ENCODE results near the gene DCLK3. TPM values are rescaled to one million over a fixed set of nuclear protein-coding genes. Genes with fewer than 3 reads are reported as not detected.

The DCLK3 gene
- total and polyA plus RNA-seq, 2 of the 8 experiments (the other 6 are each of a cell fraction or from before 2014, with no cell fraction given) = 0.27 to 0.63 TPM

- POLR2A ChIA-PET (ENCODE audit: partially characterized antibody) = interaction anchor here (0.6 kb wide), 1 partner anchor 24 kb away, joined by 3 read pairs; no protein-coding TSS in a partner anchor
- H4K8ac ChIP-seq (ENCODE audit: extremely low read depth, insufficient read depth, low read length) = no peak overlapping the region
- TF ChIP-seq RBBP5 (IDR thresholded peaks at IDR 0.05; ENCODE audit: borderline replicate concordance, low read depth, low read length) (no peak), SP2 (IDR thresholded peaks at IDR 0.05; ENCODE audit: low read length) (no peak), CEBPB (IDR thresholded peaks at IDR 0.05; ENCODE audit: low read depth, low read length) (no peak), BACH1 (IDR thresholded peaks at IDR 0.05; ENCODE audit: low read length) (no peak), TCF12 (IDR thresholded peaks at IDR 0.05; ENCODE audit: low read depth, low read length) (no peak), NRF1 (IDR thresholded peaks at IDR 0.05; ENCODE audit: low read depth, low read length) (no peak)
- TF ChIP-seq, protein P1, sequence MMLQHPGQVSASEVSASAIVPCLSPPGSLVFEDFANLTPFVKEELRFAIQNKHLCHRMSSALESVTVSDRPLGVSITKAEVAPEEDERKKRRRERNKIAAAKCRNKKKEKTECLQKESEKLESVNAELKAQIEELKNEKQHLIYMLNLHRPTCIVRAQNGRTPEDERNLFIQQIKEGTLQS (IDR thresholded peaks at IDR 0.05; ENCODE audit: insufficient read depth, low read depth, low read length) = no peak
- TF ChIP-seq, protein P2, sequence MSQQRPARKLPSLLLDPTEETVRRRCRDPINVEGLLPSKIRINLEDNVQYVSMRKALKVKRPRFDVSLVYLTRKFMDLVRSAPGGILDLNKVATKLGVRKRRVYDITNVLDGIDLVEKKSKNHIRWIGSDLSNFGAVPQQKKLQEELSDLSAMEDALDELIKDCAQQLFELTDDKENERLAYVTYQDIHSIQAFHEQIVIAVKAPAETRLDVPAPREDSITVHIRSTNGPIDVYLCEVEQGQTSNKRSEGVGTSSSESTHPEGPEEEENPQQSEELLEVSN (IDR thresholded peaks at IDR 0.05) = no peak
Observed at GRCh38 chr3:36696799-36697198, 67.6 kb downstream of the DCLK3 start.

More at GRCh38 chr3:36696799-36697198, 67.6 kb downstream of the DCLK3 start:
- Histone ChIP-seq H3K27me3 (replicated peaks in 1 of 4; ENCODE audit: control insufficient read depth in 3 of 4, extremely low read depth in 1 of 4, insufficient read depth in 3 of 4, low read length in 3 of 4) (no peaks in the 10 kb centered on the region), H3K23ac (ENCODE audit: insufficient read length) (no peak overlapping the region), H2AFZ (ENCODE audit: low read length) (0 out of 2 replicates have a peak overlapping the region, but pooled peaks have one; percentile 65), H3K79me2 (ENCODE audit: control insufficient read depth in 1 of 2, insufficient read depth in 2 of 2, low read length in 2 of 2) (no peaks in the 10 kb centered on the region), H3K27ac (ENCODE audit: low read depth, low read length) (no peak overlapping the region), H2AK5ac (ENCODE audit: low read depth, low read length) (no peak overlapping the region), H3K9ac (replicated peaks in 1 of 4; ENCODE audit: extremely low read depth in 1 of 4, low read depth in 3 of 4, low read length in 3 of 4) (no peak overlapping the region), H3K4ac (replicated peaks; ENCODE audit: insufficient read length, low read depth, low read length) (no peak overlapping the region), H2BK20ac (ENCODE audit: low read length) (no peak overlapping the region), H3K18ac (ENCODE audit: extremely low read depth, low read length) (no peak overlapping the region), H2BK120ac (replicated peaks; ENCODE audit: low read depth, low read length) (no peak overlapping the region), H3K4me2 (ENCODE audit: insufficient read depth in 1 of 2, low read depth in 2 of 2, low read length in 2 of 2) (no peak overlapping the region), H3K36me3 (ENCODE audit: control insufficient read depth in 2 of 4, insufficient read depth in 4 of 4, low read length in 3 of 4) (no peaks in the 10 kb centered on the region), H4K91ac (replicated peaks; ENCODE audit: insufficient read length, low read length) (no peak overlapping the region), H3K4me3 (ENCODE audit: extremely low read depth in 1 of 4, insufficient read depth in 2 of 4, low read depth in 3 of 4, low read length in 4 of 4) (no peak overlapping the region), H3K4me1 (replicated peaks in 1 of 4; ENCODE audit: control insufficient read depth in 3 of 4, insufficient read depth in 4 of 4, low read length in 3 of 4) (peaks cover 0 to 3% (median under 1%) of the 10 kb centered on the region in 4 experiments; a peak in 1 of 7 replicates), H2BK5ac (ENCODE audit: low read depth, low read length) (no peak overlapping the region), H3K79me1 (ENCODE audit: low read depth, low read length) (no peaks in the 10 kb centered on the region), H4K20me1 (replicated peaks in 1 of 2; ENCODE audit: control insufficient read depth in 1 of 2, insufficient read depth in 2 of 2, low read length in 2 of 2) (no peaks in the 10 kb centered on the region), H3K56ac (replicated peaks; ENCODE audit: insufficient read length, low read depth, low read length) (no peak overlapping the region), H3K14ac (ENCODE audit: insufficient read length) (no peak overlapping the region), H3K9me3 (ENCODE audit: insufficient read depth in 2 of 2, low read depth in 1 of 2, low read length in 1 of 2) (peaks cover 7 to 14% of the 10 kb centered on the region in 2 experiments; a peak in 2 of 4 replicates), H4K5ac (ENCODE audit: insufficient read length, low read depth, low read length) (no peak overlapping the region), H2BK12ac (ENCODE audit: low read depth, low read length) (no peak overlapping the region), H2BK15ac (ENCODE audit: low read length) (no peak overlapping the region), H3K23me2 (ENCODE audit: low read depth, low read length) (no peaks in the 10 kb centered on the region)
- CTCF ChIA-PET (ENCODE audit: partially characterized antibody) = interaction anchor here (0.8 to 2.3 kb wide), 10 partner anchors 10 to 731 kb away, joined by 3 to 22 read pairs (median 4); no protein-coding TSS in a partner anchor
- WGBS, 2 experiments (ENCODE audit: extremely low coverage in 1 of 2, insufficient coverage in 1 of 2, insufficient read length in 1 of 2, insufficient replicate concordance in 2 of 2, low coverage in 1 of 2, low lambda C conversion rate in 2 of 2, missing lambda C conversion rate in 1 of 2) = 89% methylated on average over 2 of the region's 2 CpGs; no CpG with 5 or more reads in 1 of the 2 experiments
- no peak for DNase-seq (ENCODE audit: low read depth in 1 of 2, low spot score in 2 of 2)
- FAIRE-seq = no peak
